Measurements from ENCODE around the gene TTC9.

- TF ChIP-seq CHD2 (IDR thresholded peaks at IDR 0.05; ENCODE audit: low read length, partially characterized antibody), result no peak
- no peak for TF ChIP-seq CTCF (IDR thresholded peaks at IDR 0.05)
- TF ChIP-seq POLR2A (IDR thresholded peaks at IDR 0.05; ENCODE audit: low read length), result no peak
- TF ChIP-seq RFX5 (IDR thresholded peaks at IDR 0.05), result no peak
Observed at GRCh38 chr14:70724944-70725343, 83.2 kb downstream of the TTC9 start.
